Loucy (cell line): Measurements from ENCODE around the gene RCC2.
"Not testable (repeated sequence)": the region's sequence is repeated elsewhere in the genome, so short reads cannot be mapped to it uniquely, and the experiment has no call there.

ENCODE experiments used
- H2AFZ ChIP-seq: fragments of 200-600 bp; sonication (generic); 2 replicates; pipeline ENCODE4 v1.6.0; 2016; ENCODE audit warnings: antibody characterized with exemption, mild to moderate bottlenecking, low read length, moderate library complexity
- H3F3A ChIP-seq: fragments of 200-600 bp; 2 replicates; pipeline ENCODE4 v1.6.0; 2016; ENCODE audit warnings: antibody characterized with exemption, low read depth, mild to moderate bottlenecking
- H3K27me3 ChIP-seq: fragments of 200-600 bp; sonication (generic); 2 replicates; pipeline ENCODE4 v1.6.1; 2014; ENCODE audit warnings: low read length, mild to moderate bottlenecking; ENCODE audit not compliant: insufficient read depth, poor library complexity, severe bottlenecking
- H3K36me3 ChIP-seq: fragments of 200-600 bp; sonication (generic); 2 replicates; pipeline ENCODE4 v1.6.1; 2016; ENCODE audit warnings: low read length; ENCODE audit not compliant: insufficient read depth
- H3K4me1 ChIP-seq: fragments of 200-600 bp; sonication (generic); 2 replicates; pipeline ENCODE4 v1.5.1; 2014; ENCODE audit warnings: low read length, mild to moderate bottlenecking; ENCODE audit not compliant: insufficient read depth, poor library complexity, severe bottlenecking
- H3K4me2 ChIP-seq: fragments of 200-600 bp; sonication (generic); 2 replicates; pipeline ENCODE4 v1.6.0; 2014; ENCODE audit warnings: antibody characterized with exemption, low read length, low read depth, mild to moderate bottlenecking; ENCODE audit not compliant: poor library complexity, severe bottlenecking
- H3K4me3 ChIP-seq: fragments of 200-600 bp; sonication (generic); 2 replicates; pipeline ENCODE4 v1.5.1; 2014; ENCODE audit warnings: low read length, mild to moderate bottlenecking, mixed read lengths; ENCODE audit not compliant: poor library complexity, severe bottlenecking
- H3K79me2 ChIP-seq: fragments of 200-600 bp; sonication (generic); 2 replicates; pipeline ENCODE4 v1.6.1; 2014; ENCODE audit warnings: low read length; ENCODE audit not compliant: insufficient read depth
- H3K9ac ChIP-seq: fragments of 200-600 bp; sonication (generic); 2 replicates; pipeline ENCODE4 v1.6.0; 2014; ENCODE audit warnings: mild to moderate bottlenecking, low read depth, low read length, moderate library complexity; ENCODE audit not compliant: poor library complexity, severe bottlenecking
- H3K9me2 ChIP-seq: fragments of 200-600 bp; sonication (generic); replicated peaks from 2 replicates; pipeline ENCODE4 v1.6.1; 2016; ENCODE audit warnings: low read depth, low read length, mixed read lengths
- H3K9me3 ChIP-seq: fragments of 200-600 bp; sonication (generic); 2 replicates; pipeline ENCODE4 v1.6.1; 2014; ENCODE audit warnings: mild to moderate bottlenecking, antibody characterized with exemption, low read length, low read depth; ENCODE audit not compliant: insufficient read depth
- H4K20me1 ChIP-seq: fragments of 200-600 bp; sonication (generic); 2 replicates; pipeline ENCODE4 v1.6.0; 2014; ENCODE audit warnings: antibody characterized with exemption, low read length, mild to moderate bottlenecking; ENCODE audit not compliant: insufficient read depth, poor library complexity, severe bottlenecking
- CTCF ChIP-seq: fragments of 200-600 bp; sonication (generic); conservative IDR thresholded peaks from 2 replicates; pipeline ENCODE4 v1.5.1; 2014; ENCODE audit warnings: mild to moderate bottlenecking, antibody characterized with exemption, low read length
- EZH2phosphoT487 ChIP-seq: fragments of 200-600 bp; IDR thresholded peaks from 2 replicates; pipeline ENCODE4 v1.6.1; 2018; ENCODE audit warnings: antibody characterized with exemption, mild to moderate bottlenecking, moderate library complexity, borderline replicate concordance

Gene RCC2

DNA sequence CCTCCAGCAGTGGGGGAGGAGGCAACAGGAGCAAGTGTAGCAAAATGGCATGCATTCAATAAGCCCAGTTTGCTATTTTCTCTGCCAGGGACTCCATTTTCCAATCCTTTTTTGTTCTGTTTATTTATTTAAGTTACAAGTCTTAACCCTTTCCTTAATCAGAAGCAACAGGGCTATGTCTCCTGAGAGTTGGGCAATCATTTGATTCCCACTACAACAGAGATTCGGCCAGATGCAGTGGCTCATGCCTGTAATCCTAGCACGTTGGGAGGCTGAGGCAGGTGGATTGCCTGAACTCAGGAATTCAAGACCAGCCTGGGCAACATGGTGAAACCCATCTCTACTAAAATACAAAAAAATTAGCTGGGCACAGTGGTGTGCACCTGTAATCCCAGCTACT is 25.5 kb downstream of the RCC2 start:
- Histone ChIP-seq H3K27me3 (no peaks in the 10 kb centered on the region), H3F3A (no peaks in the 10 kb centered on the region), H3K9ac (no peak overlapping the region), H3K79me2 (peaks cover 3% of the 10 kb centered on the region; the same call in 1 of the 2 replicates), H3K9me2 (no peaks in the 10 kb centered on the region), H3K4me1 (no peaks in the 10 kb centered on the region), H3K36me3 (peaks cover 100% of the 10 kb centered on the region), H3K4me3 (no peak overlapping the region), H3K9me3 (no peaks in the 10 kb centered on the region), H3K4me2 (no peak overlapping the region), H4K20me1 (peaks cover 42% of the 10 kb centered on the region), H2AFZ (no peak overlapping the region)
- TF ChIP-seq CTCF (no peak), EZH2phosphoT487 (no peak)

- Histone ChIP-seq H3K9me3 (no peaks in the 10 kb centered on the region), H4K20me1 (peaks cover 38% of the 10 kb centered on the region), H3K27me3 (no peaks in the 10 kb centered on the region), H3K4me3 (no peak overlapping the region), H3K36me3 (peaks cover 99% of the 10 kb centered on the region), H3K9me2 (no peaks in the 10 kb centered on the region), H3K4me1 (no peaks in the 10 kb centered on the region), H3K79me2 (peaks cover 3% of the 10 kb centered on the region; the same call in 1 of the 2 replicates), H2AFZ (no peak overlapping the region), H3F3A (no peaks in the 10 kb centered on the region), H3K4me2 (no peak overlapping the region), H3K9ac (no peak overlapping the region)
- TF ChIP-seq CTCF (no peak), EZH2phosphoT487 (no peak)
Measured at GRCh38 chr1:17412093-17412870, 27.2 kb downstream of the RCC2 start.

- Histone ChIP-seq H3K9me3 (no peaks in the 10 kb centered on the region), H3F3A (no peaks in the 10 kb centered on the region), H3K4me3 (no peak overlapping the region), H3K79me2 (peaks cover 3% of the 10 kb centered on the region; the same call in 1 of the 2 replicates), H3K36me3 (peaks cover 79% of the 10 kb centered on the region; the same call in 1 of the 2 replicates), H4K20me1 (peaks cover 26% of the 10 kb centered on the region), H3K9me2 (no peaks in the 10 kb centered on the region), H3K4me2 (no peak overlapping the region), H3K9ac (no peak overlapping the region), H2AFZ (no peak overlapping the region), H3K27me3 (no peaks in the 10 kb centered on the region), H3K4me1 (no peaks in the 10 kb centered on the region)
- TF ChIP-seq EZH2phosphoT487 (no peak), CTCF (no peak)
Measured at GRCh38 chr1:17409391-17409811, 30.1 kb downstream of the RCC2 start.

DNA sequence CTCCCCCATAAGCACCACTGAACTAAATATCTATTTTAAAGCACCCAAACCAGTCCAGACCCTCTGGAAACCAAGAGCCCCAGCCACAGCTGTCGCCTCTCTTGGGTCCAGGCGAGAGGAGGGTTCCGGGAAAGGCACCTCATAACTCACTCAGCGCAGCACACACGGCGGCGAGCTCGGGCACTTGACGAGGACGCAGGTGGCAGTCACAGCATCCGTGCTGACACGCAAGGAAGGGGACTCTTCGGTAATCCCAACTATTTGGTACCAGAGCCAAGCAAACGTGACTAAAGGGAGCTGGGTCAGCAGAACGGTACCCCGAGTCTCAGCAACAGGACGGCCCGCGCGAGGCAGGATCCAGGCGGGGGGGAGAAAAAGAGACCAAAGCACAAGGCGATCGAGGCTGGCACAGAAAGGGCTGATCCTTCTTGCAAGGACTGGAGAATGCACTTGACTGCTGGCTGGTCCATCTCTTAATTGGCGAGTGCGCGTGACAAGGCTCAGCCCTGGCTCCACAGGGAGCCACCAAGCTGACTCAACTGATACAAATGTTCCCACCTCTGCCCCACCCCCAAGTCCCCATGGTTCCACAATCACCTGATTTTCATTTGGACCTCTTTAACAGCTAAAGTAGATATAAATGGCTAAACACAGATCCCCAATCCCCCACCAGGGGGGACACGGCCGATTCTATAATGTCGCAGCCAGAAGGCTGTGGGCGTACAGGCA is 31.5 kb downstream of the RCC2 start:
- H3K4me2 ChIP-seq, result not testable (repeated sequence)

More for the DNA sequence above, 31.5 kb downstream of the RCC2 start:
- H3F3A ChIP-seq, H3K27me3 ChIP-seq, H3K79me2 ChIP-seq, H3K9ac ChIP-seq, H3K9me2 ChIP-seq, H2AFZ ChIP-seq, H3K4me3 ChIP-seq, H3K9me3 ChIP-seq, H3K4me1 ChIP-seq: not testable (repeated sequence)
- peaks cover 26% of the 10 kb centered on the region for H4K20me1 ChIP-seq
- H3K36me3 ChIP-seq, result peaks cover 64% of the 10 kb centered on the region; the same call in 1 of the 2 replicates
